HG03439 (cell line): ENCODE measurements around the gene PGA3.
"Not testable (repeated sequence)": the region's sequence is repeated elsewhere in the genome, so short reads cannot be mapped to it uniquely, and the experiment has no call there.

Experiments
- ATAC-seq: cut with Tn5 transposase; IDR thresholded peaks from one replicate; pipeline ENCODE4 v1.9.1; 2021; ENCODE audit warnings: mild to moderate bottlenecking, moderate library complexity; ENCODE audit not compliant: unreplicated experiment

The PGA3 gene

DNA sequence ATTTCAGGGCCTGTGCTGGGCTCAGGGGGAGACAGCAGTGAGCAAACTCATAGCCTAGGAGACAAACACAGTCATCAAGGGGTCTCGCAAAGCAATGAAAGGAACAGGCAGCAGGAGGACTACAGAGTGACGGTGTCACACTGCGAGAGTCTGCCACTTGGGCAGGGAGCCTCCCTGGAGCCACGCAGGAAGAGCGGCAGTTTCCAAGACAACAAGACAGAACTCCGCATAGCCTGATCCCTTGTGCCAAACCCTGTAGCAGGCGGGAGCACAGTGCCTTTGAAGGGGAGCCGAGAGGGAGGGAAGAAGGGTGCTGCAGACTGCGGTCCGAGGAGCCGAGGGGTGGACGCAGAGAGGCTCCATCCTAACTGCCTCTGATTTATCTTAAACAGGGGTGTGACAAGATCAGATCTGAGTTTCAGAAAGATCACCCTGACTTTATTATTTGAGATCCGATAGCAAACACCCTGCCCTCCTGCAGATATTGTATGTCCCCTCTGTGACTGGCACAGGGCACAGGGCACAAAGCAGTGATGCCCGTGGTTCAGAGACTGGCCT lies 1.3 kb downstream of the PGA3 start:
- not testable (repeated sequence) for ATAC-seq

DNA sequence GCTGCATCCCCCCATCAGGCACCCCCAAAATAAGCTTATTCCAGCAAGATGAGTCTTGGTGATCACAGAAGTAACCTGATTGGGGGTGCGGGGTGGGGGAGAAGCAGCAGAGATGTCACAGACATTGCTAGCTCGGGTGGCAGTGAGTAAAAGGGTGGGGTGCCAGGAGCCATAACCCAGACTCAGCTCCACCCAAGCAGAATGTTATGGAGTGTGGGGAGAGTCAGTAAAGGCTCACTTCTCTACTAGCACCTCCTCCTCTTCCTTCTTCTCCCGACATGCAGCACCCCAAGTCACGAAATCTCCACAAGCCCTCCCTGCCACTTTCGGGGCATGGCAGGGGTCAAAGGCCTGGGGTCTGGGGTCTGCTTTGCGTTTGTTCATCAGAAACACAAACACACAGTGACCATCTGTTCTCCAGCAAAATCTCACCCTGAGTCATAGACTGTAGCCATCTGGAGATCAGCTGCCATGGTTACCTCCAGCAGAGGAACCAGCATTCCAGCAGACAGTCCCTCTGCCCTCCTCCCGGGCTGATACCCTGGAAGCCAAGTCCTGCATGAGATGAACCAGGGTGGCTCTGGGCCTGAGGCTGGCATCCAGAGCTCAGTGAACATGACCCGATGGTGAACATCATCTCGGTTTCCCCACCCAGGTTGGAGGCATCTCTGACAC lies 4.5 kb downstream of the PGA3 start:
- ATAC-seq: not testable (repeated sequence)

DNA sequence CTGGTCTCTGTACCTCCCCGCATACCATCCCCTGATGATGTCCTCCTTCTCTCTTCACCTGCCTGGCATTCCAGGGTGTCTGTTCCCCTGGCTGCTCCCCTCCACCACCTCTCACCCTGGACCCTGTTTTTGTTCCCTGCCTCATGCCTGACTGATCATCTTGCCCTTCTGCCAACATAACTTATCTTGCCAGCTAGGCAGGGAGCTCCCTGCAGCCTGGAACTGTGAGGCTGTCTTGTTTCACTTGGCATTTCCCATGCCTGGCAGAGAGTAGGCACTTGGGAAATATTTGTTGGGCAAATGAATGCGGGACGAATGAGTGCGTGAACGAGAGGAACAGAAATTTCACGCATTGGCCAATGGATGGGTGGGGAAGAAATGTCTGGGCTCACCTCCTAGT lies 7.3 kb downstream of the PGA3 start:
- ATAC-seq: not testable (repeated sequence)

DNA sequence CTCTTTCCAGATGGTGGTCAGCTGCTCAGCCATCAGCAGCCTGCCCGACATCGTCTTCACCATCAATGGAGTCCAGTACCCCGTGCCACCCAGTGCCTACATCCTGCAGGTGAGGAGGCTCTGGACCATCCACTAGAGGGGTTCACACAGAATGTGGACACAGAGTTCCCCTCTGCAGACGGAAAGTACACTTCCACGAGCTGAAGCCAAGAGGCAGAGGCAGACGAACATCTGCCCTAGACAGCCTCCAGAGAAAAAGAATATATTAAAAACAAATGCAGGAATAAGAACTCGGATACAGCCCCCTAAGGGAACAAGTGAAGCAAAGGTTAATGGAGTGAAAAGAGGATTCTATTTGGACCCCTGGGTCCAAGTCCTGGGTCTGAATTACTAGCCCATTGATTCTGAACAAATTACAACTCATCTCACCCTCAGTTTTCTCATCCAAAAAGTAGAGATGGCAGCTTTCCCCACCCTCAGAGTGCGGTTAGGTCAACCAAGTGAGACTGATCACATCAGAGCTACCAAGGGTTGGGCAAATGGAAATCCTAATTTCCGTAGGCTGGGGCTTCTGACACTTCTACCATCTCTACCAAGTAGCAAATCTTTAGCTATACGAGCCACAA lies 8.1 kb downstream of the PGA3 start:
- ATAC-seq: not testable (repeated sequence)

DNA sequence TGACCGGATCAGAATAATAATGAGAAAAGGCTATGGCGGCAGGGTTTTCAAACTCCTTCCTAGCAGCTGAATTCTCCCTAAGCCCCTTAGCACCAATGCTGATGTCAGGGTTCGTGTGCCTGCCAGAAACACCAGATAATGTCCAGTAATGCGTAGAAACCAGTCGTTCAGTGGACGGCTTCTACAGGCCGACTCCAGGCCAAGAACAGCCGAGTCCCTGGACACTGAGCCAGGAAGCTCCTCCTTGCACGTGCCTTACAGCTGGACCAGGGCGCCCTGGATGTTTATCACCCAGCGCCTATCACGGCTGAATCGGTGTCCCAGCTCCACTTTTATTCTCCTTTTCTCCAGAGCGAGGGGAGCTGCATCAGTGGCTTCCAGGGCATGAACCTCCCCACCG lies 8.9 kb downstream of the PGA3 start:
- not testable (repeated sequence) for ATAC-seq

DNA sequence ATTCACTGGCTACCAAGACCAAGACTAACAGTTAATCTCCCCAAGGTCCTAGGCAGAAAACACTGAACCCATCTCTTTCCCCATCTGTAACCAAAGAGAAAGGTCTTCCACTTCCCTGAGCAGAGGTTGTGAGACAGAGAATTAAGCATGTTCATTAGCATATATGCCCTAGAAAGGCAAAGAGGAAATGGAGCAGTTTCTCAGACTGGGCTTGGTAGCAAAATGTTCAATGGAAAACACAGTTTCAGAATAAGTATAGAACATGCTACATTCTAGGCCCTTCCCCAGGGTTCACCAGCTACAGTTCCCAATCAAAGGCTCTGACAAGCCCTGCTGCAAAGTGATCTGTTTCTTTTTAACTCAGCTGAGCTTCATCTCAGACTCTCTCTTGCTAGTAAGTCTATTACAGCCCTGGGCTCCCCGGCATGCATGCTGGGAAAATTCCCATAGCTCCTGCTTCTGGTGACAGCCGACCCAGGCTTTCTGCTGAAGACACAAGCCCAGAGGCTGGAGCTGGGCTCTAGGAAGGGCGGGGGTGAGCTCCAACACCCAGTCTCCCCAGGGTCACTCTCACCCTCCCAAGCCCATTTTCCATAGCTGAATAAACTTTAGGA lies 10.5 kb downstream of the PGA3 start:
- ATAC-seq: not testable (repeated sequence)

DNA sequence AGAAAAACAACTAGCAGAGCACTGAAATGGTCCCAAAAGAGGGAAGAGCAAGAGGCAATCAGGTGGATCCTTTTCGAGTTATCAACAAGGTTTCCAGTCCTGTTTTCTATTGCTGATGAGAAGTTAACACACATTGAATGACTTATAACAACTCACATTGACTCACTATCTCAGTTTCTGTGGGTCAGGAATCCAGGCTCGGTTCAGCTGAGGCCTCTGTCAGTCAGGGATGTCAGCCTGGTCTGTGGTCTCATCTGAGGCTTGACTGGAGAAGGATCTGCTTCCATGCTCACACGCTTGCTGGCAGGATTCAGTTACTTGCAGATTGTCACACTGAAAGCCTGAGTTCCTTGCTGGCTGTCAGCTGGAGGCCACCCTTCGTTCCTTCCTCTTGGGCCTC lies 15.0 kb downstream of the PGA3 start:
- not testable (repeated sequence) for ATAC-seq

DNA sequence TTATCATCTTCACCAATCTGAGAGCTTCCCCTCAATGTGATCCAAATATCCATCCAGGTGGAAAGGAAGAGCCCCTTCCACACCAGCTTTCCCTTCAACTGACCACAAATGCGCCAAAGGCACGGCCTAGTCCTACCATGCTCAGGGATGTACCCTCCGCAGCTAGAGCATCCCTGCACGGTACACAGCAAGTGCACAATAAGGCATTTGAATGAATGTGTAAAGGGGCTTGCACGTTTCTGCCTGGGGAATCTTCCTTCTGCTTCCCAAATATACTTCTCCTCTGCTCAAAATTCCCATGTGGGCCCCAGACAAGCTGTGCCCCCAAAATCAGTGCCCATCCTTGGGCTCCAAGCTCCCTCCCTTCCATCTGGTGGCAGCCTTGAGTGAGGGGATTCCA lies 15.7 kb downstream of the PGA3 start:
- not testable (repeated sequence) for ATAC-seq

DNA sequence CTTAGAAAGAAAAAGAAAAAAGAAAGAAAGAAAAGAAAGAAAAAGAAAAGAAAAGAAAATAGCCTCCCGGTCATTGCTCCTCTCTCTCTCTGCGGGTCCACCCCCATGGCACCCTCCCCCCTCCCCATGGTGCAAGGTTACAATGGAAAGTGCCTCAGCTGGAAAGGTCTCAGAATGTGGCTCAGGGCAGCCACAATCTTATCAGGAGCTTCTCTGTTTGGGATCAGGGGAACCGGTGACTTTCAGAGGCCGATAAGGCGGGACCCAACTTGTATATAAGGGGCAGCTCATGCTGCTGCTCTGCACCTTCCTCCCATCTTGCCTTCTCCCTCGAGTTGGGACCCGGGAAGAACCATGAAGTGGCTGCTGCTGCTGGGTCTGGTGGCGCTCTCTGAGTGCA lies 18.7 kb downstream of the PGA3 start, which contains the start of gene PGA4:
TSS of gene PGA4 (plus strand) at position 301 of the 400 bp plus-strand sequence. CDS start at position 355, 54 bp downstream.
- ATAC-seq: not testable (repeated sequence)

DNA sequence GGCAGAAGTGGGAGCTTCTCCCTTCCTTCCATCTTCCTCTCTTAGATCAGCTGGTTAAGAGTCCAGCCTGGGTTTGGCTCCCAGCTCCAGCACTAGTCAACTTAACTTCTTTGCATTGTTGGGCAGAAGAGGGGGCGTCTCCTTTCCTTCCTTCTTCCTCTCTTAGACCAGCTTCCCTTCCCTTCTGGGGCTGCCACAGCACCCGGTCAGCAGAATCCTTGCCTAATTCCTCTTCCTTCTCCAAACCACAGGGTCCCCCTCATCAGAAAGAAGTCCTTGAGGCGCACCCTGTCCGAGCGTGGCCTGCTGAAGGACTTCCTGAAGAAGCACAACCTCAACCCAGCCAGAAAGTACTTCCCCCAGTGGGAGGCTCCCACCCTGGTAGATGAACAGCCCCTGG lies 19.4 kb downstream of the PGA3 start:
- ATAC-seq: not testable (repeated sequence)

DNA sequence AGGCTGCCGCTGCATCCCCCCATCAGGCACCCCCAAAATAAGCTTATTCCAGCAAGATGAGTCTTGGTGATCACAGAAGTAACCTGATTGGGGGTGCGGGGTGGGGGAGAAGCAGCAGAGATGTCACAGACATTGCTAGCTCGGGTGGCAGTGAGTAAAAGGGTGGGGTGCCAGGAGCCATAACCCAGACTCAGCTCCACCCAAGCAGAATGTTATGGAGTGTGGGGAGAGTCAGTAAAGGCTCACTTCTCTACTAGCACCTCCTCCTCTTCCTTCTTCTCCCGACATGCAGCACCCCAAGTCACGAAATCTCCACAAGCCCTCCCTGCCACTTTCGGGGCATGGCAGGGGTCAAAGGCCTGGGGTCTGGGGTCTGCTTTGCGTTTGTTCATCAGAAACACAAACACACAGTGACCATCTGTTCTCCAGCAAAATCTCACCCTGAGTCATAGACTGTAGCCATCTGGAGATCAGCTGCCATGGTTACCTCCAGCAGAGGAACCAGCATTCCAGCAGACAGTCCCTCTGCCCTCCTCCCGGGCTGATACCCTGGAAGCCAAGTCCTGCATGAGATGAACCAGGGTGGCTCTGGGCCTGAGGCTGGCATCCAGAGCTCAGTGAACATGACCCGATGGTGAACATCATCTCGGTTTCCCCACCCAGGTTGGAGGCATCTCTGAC lies 23.3 kb downstream of the PGA3 start:
- ATAC-seq: not testable (repeated sequence)

DNA sequence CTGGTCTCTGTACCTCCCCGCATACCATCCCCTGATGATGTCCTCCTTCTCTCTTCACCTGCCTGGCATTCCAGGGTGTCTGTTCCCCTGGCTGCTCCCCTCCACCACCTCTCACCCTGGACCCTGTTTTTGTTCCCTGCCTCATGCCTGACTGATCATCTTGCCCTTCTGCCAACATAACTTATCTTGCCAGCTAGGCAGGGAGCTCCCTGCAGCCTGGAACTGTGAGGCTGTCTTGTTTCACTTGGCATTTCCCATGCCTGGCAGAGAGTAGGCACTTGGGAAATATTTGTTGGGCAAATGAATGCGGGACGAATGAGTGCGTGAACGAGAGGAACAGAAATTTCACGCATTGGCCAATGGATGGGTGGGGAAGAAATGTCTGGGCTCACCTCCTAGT lies 26.1 kb downstream of the PGA3 start:
- ATAC-seq: not testable (repeated sequence)

DNA sequence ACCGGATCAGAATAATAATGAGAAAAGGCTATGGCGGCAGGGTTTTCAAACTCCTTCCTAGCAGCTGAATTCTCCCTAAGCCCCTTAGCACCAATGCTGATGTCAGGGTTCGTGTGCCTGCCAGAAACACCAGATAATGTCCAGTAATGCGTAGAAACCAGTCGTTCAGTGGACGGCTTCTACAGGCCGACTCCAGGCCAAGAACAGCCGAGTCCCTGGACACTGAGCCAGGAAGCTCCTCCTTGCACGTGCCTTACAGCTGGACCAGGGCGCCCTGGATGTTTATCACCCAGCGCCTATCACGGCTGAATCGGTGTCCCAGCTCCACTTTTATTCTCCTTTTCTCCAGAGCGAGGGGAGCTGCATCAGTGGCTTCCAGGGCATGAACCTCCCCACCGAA lies 27.7 kb downstream of the PGA3 start:
- not testable (repeated sequence) for ATAC-seq

DNA sequence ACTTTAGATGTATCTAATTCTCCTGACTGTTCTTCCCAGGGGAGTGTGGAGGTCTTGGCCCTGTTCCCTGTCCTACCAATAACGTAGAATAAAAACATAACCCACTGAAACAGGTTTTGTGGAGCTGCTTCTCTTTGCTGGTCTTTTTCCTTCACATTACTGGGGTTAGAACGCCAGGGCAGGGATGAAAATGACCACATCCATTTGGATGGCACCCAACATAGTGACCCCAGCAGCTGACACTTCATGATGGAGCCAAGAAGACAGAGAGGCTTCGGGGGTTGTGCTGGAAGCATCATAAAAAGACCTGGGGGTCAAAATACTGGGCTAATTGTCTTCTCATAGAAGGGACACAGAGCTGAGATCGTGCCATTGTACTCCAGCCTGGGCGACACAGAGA lies 28.3 kb downstream of the PGA3 start:
- not testable (repeated sequence) for ATAC-seq

DNA sequence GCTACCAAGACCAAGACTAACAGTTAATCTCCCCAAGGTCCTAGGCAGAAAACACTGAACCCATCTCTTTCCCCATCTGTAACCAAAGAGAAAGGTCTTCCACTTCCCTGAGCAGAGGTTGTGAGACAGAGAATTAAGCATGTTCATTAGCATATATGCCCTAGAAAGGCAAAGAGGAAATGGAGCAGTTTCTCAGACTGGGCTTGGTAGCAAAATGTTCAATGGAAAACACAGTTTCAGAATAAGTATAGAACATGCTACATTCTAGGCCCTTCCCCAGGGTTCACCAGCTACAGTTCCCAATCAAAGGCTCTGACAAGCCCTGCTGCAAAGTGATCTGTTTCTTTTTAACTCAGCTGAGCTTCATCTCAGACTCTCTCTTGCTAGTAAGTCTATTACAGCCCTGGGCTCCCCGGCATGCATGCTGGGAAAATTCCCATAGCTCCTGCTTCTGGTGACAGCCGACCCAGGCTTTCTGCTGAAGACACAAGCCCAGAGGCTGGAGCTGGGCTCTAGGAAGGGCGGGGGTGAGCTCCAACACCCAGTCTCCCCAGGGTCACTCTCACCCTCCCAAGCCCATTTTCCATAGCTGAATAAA lies 29.3 kb downstream of the PGA3 start:
- ATAC-seq: not testable (repeated sequence)

DNA sequence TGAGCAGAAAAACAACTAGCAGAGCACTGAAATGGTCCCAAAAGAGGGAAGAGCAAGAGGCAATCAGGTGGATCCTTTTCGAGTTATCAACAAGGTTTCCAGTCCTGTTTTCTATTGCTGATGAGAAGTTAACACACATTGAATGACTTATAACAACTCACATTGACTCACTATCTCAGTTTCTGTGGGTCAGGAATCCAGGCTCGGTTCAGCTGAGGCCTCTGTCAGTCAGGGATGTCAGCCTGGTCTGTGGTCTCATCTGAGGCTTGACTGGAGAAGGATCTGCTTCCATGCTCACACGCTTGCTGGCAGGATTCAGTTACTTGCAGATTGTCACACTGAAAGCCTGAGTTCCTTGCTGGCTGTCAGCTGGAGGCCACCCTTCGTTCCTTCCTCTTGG lies 33.8 kb downstream of the PGA3 start:
- not testable (repeated sequence) for ATAC-seq

DNA sequence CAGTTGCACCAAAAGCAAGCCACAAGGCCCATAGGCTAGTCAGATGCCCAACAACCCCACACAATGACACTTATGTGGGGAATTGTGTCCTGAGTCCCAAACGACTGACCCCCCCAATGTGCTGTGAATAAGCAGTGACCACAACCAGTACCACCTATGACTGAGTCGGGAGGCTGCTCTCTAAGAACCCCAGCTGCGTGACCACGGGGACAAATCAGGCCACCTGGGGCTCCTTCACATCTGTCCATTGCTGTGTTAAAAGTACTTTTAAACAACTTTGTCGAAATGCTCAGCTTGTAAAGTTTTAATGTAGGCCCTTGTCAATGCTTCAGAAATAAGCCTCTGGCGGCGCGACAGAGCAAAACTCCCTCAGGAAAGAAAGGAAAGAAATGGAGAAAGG lies 37.0 kb downstream of the PGA3 start:
- ATAC-seq: not testable (repeated sequence)

DNA sequence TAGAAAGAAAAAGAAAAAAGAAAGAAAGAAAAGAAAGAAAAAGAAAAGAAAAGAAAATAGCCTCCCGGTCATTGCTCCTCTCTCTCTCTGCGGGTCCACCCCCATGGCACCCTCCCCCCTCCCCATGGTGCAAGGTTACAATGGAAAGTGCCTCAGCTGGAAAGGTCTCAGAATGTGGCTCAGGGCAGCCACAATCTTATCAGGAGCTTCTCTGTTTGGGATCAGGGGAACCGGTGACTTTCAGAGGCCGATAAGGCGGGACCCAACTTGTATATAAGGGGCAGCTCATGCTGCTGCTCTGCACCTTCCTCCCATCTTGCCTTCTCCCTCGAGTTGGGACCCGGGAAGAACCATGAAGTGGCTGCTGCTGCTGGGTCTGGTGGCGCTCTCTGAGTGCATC lies 37.6 kb downstream of the PGA3 start, which contains the start of gene PGA5:
TSS of gene PGA5 (plus strand) at position 301 of the 400 bp plus-strand sequence. CDS start at position 353, 52 bp downstream.
- not testable (repeated sequence) for ATAC-seq

DNA sequence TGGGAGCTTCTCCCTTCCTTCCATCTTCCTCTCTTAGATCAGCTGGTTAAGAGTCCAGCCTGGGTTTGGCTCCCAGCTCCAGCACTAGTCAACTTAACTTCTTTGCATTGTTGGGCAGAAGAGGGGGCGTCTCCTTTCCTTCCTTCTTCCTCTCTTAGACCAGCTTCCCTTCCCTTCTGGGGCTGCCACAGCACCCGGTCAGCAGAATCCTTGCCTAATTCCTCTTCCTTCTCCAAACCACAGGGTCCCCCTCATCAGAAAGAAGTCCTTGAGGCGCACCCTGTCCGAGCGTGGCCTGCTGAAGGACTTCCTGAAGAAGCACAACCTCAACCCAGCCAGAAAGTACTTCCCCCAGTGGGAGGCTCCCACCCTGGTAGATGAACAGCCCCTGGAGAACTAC lies 38.2 kb downstream of the PGA3 start:
- ATAC-seq: not testable (repeated sequence)

DNA sequence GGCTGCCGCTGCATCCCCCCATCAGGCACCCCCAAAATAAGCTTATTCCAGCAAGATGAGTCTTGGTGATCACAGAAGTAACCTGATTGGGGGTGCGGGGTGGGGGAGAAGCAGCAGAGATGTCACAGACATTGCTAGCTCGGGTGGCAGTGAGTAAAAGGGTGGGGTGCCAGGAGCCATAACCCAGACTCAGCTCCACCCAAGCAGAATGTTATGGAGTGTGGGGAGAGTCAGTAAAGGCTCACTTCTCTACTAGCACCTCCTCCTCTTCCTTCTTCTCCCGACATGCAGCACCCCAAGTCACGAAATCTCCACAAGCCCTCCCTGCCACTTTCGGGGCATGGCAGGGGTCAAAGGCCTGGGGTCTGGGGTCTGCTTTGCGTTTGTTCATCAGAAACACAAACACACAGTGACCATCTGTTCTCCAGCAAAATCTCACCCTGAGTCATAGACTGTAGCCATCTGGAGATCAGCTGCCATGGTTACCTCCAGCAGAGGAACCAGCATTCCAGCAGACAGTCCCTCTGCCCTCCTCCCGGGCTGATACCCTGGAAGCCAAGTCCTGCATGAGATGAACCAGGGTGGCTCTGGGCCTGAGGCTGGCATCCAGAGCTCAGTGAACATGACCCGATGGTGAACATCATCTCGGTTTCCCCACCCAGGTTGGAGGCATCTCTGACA lies 42.1 kb downstream of the PGA3 start:
- ATAC-seq: not testable (repeated sequence)
